Measurements from ENCODE around the gene PTPRR. TPM values are rescaled to one million over a fixed set of nuclear protein-coding genes. Genes with fewer than 3 reads are reported as not detected.

The PTPRR gene
- polyA plus RNA-seq, 2 of the 4 experiments (the other 2 are of a cell fraction): 0.13 to 0.15 TPM

DNA sequence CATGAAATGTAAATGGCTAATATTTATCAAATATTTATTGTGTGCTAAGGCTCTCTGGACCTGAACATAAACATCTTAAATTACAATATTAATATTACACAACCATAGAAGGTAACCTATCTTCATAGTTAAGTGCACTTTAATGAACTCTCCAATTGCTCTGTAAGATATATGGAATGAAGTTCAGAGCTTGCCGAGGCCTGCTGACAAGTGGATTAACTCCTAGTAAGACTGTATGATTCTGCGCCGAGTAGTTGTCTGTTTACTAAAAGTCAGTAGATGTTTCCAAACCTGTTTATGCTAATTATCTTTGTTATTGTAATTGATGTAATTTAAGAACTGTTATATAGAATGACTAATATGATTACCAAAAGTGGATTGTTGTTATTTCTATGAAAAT, 77.2 kb downstream of the PTPRR start (continued):
- TF ChIP-seq, protein P1, sequence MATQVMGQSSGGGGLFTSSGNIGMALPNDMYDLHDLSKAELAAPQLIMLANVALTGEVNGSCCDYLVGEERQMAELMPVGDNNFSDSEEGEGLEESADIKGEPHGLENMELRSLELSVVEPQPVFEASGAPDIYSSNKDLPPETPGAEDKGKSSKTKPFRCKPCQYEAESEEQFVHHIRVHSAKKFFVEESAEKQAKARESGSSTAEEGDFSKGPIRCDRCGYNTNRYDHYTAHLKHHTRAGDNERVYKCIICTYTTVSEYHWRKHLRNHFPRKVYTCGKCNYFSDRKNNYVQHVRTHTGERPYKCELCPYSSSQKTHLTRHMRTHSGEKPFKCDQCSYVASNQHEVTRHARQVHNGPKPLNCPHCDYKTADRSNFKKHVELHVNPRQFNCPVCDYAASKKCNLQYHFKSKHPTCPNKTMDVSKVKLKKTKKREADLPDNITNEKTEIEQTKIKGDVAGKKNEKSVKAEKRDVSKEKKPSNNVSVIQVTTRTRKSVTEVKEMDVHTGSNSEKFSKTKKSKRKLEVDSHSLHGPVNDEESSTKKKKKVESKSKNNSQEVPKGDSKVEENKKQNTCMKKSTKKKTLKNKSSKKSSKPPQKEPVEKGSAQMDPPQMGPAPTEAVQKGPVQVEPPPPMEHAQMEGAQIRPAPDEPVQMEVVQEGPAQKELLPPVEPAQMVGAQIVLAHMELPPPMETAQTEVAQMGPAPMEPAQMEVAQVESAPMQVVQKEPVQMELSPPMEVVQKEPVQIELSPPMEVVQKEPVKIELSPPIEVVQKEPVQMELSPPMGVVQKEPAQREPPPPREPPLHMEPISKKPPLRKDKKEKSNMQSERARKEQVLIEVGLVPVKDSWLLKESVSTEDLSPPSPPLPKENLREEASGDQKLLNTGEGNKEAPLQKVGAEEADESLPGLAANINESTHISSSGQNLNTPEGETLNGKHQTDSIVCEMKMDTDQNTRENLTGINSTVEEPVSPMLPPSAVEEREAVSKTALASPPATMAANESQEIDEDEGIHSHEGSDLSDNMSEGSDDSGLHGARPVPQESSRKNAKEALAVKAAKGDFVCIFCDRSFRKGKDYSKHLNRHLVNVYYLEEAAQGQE (IDR thresholded peaks at IDR 0.05): no peak
- no peak for TF ChIP-seq CHD2 (IDR thresholded peaks at IDR 0.05; ENCODE audit: low read length, partially characterized antibody)
- no peak for TF ChIP-seq MAZ (IDR thresholded peaks at IDR 0.05; ENCODE audit: borderline replicate concordance, low read depth, low read length)
- no peak for TF ChIP-seq JUN (IDR thresholded peaks at IDR 0.05)
- TF ChIP-seq HEYL (CRISPR knock-in tag; IDR thresholded peaks at IDR 0.05): no peak
- TF ChIP-seq CHD4 (IDR thresholded peaks at IDR 0.05; ENCODE audit: borderline replicate concordance): no peak
- TF ChIP-seq FOSL2 (IDR thresholded peaks at IDR 0.05): no peak
- TF ChIP-seq FOSL2 (CRISPR knock-in tag; IDR thresholded peaks at IDR 0.05): no peak

DNA sequence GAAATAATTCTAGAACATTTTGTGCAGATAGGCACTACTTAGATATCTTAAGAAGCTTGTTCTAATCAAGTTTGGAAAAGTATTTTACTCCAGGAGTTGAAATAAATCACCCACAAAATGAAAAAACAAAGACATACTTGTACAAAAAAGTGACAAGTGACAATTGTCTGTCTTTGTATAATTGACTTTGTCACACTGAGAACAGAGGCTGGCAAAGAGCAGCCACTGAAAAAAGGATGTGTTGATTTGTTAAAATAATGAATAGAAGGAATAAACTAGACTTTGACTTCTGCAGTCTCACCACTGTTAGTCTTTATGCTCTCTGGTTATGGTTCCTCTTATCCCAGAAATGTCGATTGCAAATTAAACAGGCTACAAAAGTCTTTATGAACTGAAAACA, 77.6 kb downstream of the PTPRR start:
- Histone ChIP-seq H3K4me3 (no peak overlapping the region), H3K27ac (no peak overlapping the region), H3K4me2 (no peak overlapping the region), H3K4me1 (no peaks in the 10 kb centered on the region), H3K9me3 (no peaks in the 10 kb centered on the region)
- POLR2A ChIA-PET: no interaction called here
- FAIRE-seq: no peak
- 4% methylated on average over 1 of the region's 1 CpG for WGBS (ENCODE audit: missing lambda C conversion rate)
- no peak for ATAC-seq
- CTCF ChIA-PET: no interaction called here
- no peak for DNase-seq (ENCODE audit: low read depth in 1 of 2, low spot score in 1 of 2)
- TF ChIP-seq RFX5 (IDR thresholded peaks at IDR 0.05) (no peak), CBX8 (IDR thresholded peaks at IDR 0.05) (no peak), SREBF2 (IDR thresholded peaks at IDR 0.05) (no peak), HDAC2 (IDR thresholded peaks at IDR 0.05) (no peak), EHF (CRISPR knock-in tag; IDR thresholded peaks at IDR 0.05) (no peak)

DNA sequence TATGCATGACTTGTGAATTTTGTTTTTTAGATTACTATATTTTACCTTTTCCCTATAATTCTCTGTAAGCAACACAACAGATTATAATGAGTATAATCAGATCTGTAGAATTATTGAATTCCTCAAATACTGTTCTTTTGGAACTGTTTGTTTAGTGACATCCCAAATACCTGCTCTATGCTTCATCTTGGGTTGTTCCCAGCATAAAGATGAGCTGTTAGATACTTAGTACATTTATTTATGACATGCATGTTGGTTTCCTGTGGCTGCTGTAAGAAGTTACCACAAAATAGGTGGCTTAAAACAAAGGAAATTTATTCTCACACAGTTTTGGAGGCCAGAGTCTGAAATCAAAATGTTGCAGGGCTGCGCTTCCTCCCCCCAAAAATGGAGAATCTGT, 78.4 kb downstream of the PTPRR start:
- DNase-seq (ENCODE audit: low read depth in 1 of 2, low spot score in 1 of 2): no peak
- Histone ChIP-seq H3K27ac (no peak overlapping the region), H3K9me3 (no peaks in the 10 kb centered on the region), H3K4me3 (no peak overlapping the region), H3K4me2 (no peak overlapping the region), H3K4me1 (no peaks in the 10 kb centered on the region)
- POLR2A ChIA-PET: no interaction called here
- 46% methylated on average over 1 of the region's 1 CpG for WGBS (ENCODE audit: missing lambda C conversion rate)
- no peak for ATAC-seq
- CTCF ChIA-PET: no interaction called here
- peak; percentile 32 for FAIRE-seq
- no peak for TF ChIP-seq EP300 (IDR thresholded peaks at IDR 0.05)
- TF ChIP-seq RFX5 (IDR thresholded peaks at IDR 0.05): no peak
- TF ChIP-seq, protein P2, sequence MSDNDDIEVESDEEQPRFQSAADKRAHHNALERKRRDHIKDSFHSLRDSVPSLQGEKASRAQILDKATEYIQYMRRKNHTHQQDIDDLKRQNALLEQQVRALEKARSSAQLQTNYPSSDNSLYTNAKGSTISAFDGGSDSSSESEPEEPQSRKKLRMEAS (IDR thresholded peaks at IDR 0.05): no peak

DNA sequence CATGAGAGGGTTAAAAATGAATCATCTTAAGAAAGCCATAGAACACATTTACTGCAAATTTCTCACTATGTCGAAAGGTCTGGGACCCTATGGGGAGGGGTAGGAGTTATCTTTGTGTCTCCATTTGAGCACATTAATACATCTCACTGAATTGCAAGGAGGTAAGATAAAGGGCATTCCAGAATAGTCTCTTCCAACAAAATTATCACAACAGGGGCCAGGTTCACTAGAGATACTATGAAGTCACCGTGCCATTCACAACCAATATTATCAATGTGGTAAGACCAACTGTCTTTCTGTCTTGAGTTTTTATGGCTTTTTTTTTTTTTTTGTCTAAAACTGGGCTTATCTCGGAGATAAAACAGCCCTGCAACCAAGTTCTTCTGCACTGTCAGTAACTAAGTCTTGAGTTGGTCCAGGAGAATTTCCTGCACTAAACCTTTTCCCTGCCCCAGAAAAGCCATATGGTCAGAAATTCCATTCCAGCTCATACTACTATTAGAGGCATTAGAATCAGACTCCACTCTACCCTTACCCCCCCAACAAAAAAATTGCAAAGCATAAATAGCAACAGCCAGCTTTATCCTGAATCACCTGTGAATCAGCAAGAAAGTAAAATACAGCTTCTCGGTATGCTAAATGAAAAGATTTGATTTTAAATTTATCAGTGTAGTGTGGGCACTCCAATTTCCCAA, 79.7 kb downstream of the PTPRR start:
- POLR2A ChIA-PET: no interaction called here

More for the DNA sequence above, 79.7 kb downstream of the PTPRR start:
- CTCF ChIA-PET: no interaction called here
- FAIRE-seq: no peak
- no peaks in the 10 kb centered on the region for H3K9me3 ChIP-seq
- H3K4me1 ChIP-seq: no peaks in the 10 kb centered on the region
- no peak overlapping the region for H3K4me2 ChIP-seq
- DNase-seq (ENCODE audit: low read depth in 1 of 2, low spot score in 1 of 2): no peak
- no peak for ATAC-seq
- H3K4me3 ChIP-seq: no peak overlapping the region
- no peak overlapping the region for H3K27ac ChIP-seq
- WGBS (ENCODE audit: missing lambda C conversion rate): 9% methylated on average over 4 of the region's 4 CpGs
- no peak for TF ChIP-seq HOXA7 (CRISPR knock-in tag; IDR thresholded peaks at IDR 0.05)
- TF ChIP-seq ESRRA (IDR thresholded peaks at IDR 0.05; ENCODE audit: borderline replicate concordance, low read length): no peak
- TF ChIP-seq RAD21 (conservative IDR thresholded peaks at IDR 0.05 in 1 of 2, IDR thresholded peaks at IDR 0.05 in 1 of 2): no peak
- TF ChIP-seq NFE2L2 (conservative IDR thresholded peaks at IDR 0.05; ENCODE audit: low read length): no peak
- no peak for TF ChIP-seq CHD2 (IDR thresholded peaks at IDR 0.05; ENCODE audit: low read length, partially characterized antibody)
- TF ChIP-seq, protein P3, sequence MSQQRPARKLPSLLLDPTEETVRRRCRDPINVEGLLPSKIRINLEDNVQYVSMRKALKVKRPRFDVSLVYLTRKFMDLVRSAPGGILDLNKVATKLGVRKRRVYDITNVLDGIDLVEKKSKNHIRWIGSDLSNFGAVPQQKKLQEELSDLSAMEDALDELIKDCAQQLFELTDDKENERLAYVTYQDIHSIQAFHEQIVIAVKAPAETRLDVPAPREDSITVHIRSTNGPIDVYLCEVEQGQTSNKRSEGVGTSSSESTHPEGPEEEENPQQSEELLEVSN (IDR thresholded peaks at IDR 0.05; ENCODE audit: borderline replicate concordance, low read depth): no peak
- no peak for TF ChIP-seq SREBF2 (IDR thresholded peaks at IDR 0.05)
- no peak for TF ChIP-seq EHF (CRISPR knock-in tag; IDR thresholded peaks at IDR 0.05)
